DND-41 (cell line): ENCODE results near the gene SPSB1.
A peak's percentile ranks its signal among the peaks of the same experiment; 100 is the strongest.

Experiments used
- ATAC-seq: fragments of 200-7000 bp; cut with Tn5 transposase; 3 replicates; pipeline ENCODE4 v1.9.1; 2021; ENCODE audit warnings: low read depth; ENCODE audit not compliant: insufficient read depth
- DNase-seq: peaks from one replicate; pipeline ENCODE4 v3.0.0-alpha.2; 2020
- H2AFZ ChIP-seq: 2 replicates; pipeline ENCODE4 v1.6.0; 2012; ENCODE audit warnings: low read depth, low read length
- H3K27ac ChIP-seq: 2 replicates; pipeline ENCODE4 v1.5.1; 2012; ENCODE audit warnings: low read length, inconsistent platforms
- H3K27me3 ChIP-seq: fragments of 200-600 bp; sonication (generic); 2 replicates; pipeline ENCODE4 v1.6.0; 2012; ENCODE audit warnings: low read length, mild to moderate bottlenecking, inconsistent platforms; ENCODE audit not compliant: insufficient read depth, poor library complexity
- H3K36me3 ChIP-seq: 2 replicates; pipeline ENCODE4 v1.5.1; 2012; ENCODE audit warnings: low read length, inconsistent platforms; ENCODE audit not compliant: insufficient read depth
- H3K4me1 ChIP-seq: 2 replicates; pipeline ENCODE4 v1.5.1; 2012; ENCODE audit warnings: mild to moderate bottlenecking, low read length; ENCODE audit not compliant: insufficient read depth
- H3K4me2 ChIP-seq: 2 replicates; pipeline ENCODE4 v1.6.0; 2012; ENCODE audit warnings: mild to moderate bottlenecking, moderate library complexity, low read length, inconsistent platforms; ENCODE audit not compliant: insufficient read depth
- H3K4me3 ChIP-seq, 2 experiments: fragments of 200-600 bp in 1 of 2; shearing (Covaris generic) in 1 of 2; 2 replicates each; pipeline ENCODE4 v1.5.1; 2012 to 2016; ENCODE audit warnings: inconsistent platforms in 2 of 2, low read length in 2 of 2, mild to moderate bottlenecking in 2 of 2, low read depth in 1 of 2, moderate library complexity in 1 of 2
- H3K79me2 ChIP-seq: 2 replicates; pipeline ENCODE4 v1.6.0; 2012; ENCODE audit warnings: low read length, inconsistent platforms; ENCODE audit not compliant: insufficient read depth
- H3K9ac ChIP-seq: 2 replicates; pipeline ENCODE4 v1.6.0; 2012; ENCODE audit warnings: low read depth, mild to moderate bottlenecking, inconsistent platforms, low read length, moderate library complexity
- H3K9me3 ChIP-seq: 2 replicates; pipeline ENCODE4 v1.5.1; 2012; ENCODE audit warnings: low read length, moderate library complexity, mild to moderate bottlenecking, inconsistent platforms; ENCODE audit not compliant: insufficient read depth, severe bottlenecking
- H4K20me1 ChIP-seq: 2 replicates; pipeline ENCODE4 v1.6.0; 2012; ENCODE audit warnings: low read length; ENCODE audit not compliant: insufficient read depth
- EZH2 ChIP-seq: IDR thresholded peaks from 3 replicates; pipeline ENCODE4 v1.6.1; 2012; ENCODE audit warnings: borderline replicate concordance, low read depth, mild to moderate bottlenecking, moderate library complexity, low read length, inconsistent platforms; ENCODE audit not compliant: severe bottlenecking
- TF ChIP-seq, protein P1 (sequence below): IDR thresholded peaks from 2 replicates; pipeline ENCODE4 v1.5.1; 2012; ENCODE audit warnings: borderline replicate concordance, low read length, moderate library complexity, mild to moderate bottlenecking; ENCODE audit not compliant: poor library complexity, severe bottlenecking; ENCODE audit errors: extremely low read depth

Gene SPSB1

DNA sequence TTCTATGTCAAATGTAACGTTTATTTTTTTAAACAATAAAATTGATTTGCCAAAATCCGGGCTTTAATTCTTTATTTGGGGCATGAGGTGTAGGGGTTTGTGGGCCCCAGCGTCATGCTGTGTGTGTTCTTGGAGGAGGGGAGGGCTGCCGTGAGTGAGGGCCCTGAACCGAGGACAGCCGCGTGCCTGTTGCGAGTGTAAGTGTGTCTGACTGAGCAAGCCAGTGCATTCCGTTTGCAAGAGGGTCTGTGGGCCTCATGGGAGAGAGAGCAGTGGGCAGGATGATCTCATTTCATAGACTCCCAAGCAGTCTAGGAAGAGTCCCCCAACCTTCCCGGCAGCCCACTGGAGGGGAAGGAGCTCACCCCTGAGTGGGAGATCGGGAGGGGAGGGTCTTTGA lies 21.4 kb upstream of the SPSB1 start:
- no peaks in the 10 kb centered on the region for H3K9me3 ChIP-seq

GRCh38 chr1:9271861-9272595 lies 20.7 kb upstream of the SPSB1 start:
- H3K4me3 ChIP-seq, result no peak overlapping the region
- H3K4me1 ChIP-seq, result peaks cover 16% of the 10 kb centered on the region
- peaks cover 32% of the 10 kb centered on the region for H3K36me3 ChIP-seq
- peaks cover 7% of the 10 kb centered on the region; the same call in 1 of the 2 replicates for H4K20me1 ChIP-seq
- H3K79me2 ChIP-seq, result no peaks in the 10 kb centered on the region
- no peak overlapping the region for H2AFZ ChIP-seq
- H3K27ac ChIP-seq, result no peak overlapping the region
- no peak overlapping the region for H3K9ac ChIP-seq
- H3K4me2 ChIP-seq, result no peak overlapping the region
- DNase-seq (no peak), ATAC-seq (no peak)
- TF ChIP-seq EZH2, result no peak
- TF ChIP-seq, protein P1, sequence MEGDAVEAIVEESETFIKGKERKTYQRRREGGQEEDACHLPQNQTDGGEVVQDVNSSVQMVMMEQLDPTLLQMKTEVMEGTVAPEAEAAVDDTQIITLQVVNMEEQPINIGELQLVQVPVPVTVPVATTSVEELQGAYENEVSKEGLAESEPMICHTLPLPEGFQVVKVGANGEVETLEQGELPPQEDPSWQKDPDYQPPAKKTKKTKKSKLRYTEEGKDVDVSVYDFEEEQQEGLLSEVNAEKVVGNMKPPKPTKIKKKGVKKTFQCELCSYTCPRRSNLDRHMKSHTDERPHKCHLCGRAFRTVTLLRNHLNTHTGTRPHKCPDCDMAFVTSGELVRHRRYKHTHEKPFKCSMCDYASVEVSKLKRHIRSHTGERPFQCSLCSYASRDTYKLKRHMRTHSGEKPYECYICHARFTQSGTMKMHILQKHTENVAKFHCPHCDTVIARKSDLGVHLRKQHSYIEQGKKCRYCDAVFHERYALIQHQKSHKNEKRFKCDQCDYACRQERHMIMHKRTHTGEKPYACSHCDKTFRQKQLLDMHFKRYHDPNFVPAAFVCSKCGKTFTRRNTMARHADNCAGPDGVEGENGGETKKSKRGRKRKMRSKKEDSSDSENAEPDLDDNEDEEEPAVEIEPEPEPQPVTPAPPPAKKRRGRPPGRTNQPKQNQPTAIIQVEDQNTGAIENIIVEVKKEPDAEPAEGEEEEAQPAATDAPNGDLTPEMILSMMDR, result no peak
- H3K9me3 ChIP-seq, result no peaks in the 10 kb centered on the region
- H3K27me3 ChIP-seq, result no peaks in the 10 kb centered on the region

More for the DNA sequence above, 21.4 kb upstream of the SPSB1 start:
- Histone ChIP-seq H4K20me1 (peaks cover 7% of the 10 kb centered on the region; the same call in 1 of the 2 replicates), H3K27me3 (no peaks in the 10 kb centered on the region), H2AFZ (no peak overlapping the region), H3K9ac (no peak overlapping the region), H3K4me3 (no peak overlapping the region), H3K4me2 (no peak overlapping the region), H3K79me2 (no peaks in the 10 kb centered on the region), H3K4me1 (peaks cover 14% of the 10 kb centered on the region), H3K27ac (peak overlapping the region; percentile 25; the same call in 1 of the 2 replicates), H3K36me3 (peaks cover 39% of the 10 kb centered on the region)
- ATAC-seq (no peak), DNase-seq (no peak)
- TF ChIP-seq, protein P1, result no peak
- TF ChIP-seq EZH2, result no peak

- no peak overlapping the region for H3K27ac ChIP-seq
- peaks cover 21% of the 10 kb centered on the region for H3K36me3 ChIP-seq
- no peaks in the 10 kb centered on the region for H3K27me3 ChIP-seq
- H3K79me2 ChIP-seq, result no peaks in the 10 kb centered on the region
- H4K20me1 ChIP-seq, result peaks cover 4% of the 10 kb centered on the region; the same call in 1 of the 2 replicates
- no peak overlapping the region for H3K9ac ChIP-seq
- ATAC-seq (no peak), DNase-seq (no peak)
- no peak overlapping the region for H3K4me3 ChIP-seq
- no peaks in the 10 kb centered on the region for H3K9me3 ChIP-seq
- TF ChIP-seq EZH2, result no peak
- TF ChIP-seq, protein P1, result no peak
- no peak overlapping the region for H3K4me2 ChIP-seq
- peaks cover 22% of the 10 kb centered on the region for H3K4me1 ChIP-seq
- H2AFZ ChIP-seq, result no peak overlapping the region
These were observed 19.5 kb upstream of the SPSB1 start for GRCh38 chr1:9273177-9273576.
